Ureter (tissue), 1 donor: ENCODE results near the gene UGT1A1. TPM values are rescaled to one million over a fixed set of nuclear protein-coding genes. Genes with fewer than 3 reads are reported as not detected.
A peak's percentile ranks its signal among the peaks of the same experiment; 100 is the strongest.

Experiments used
- DNase-seq: peaks from one replicate; pipeline ENCODE4 v3.0.0-alpha.2; 2020; ENCODE audit warnings: low spot score
- total RNA-seq: library from RNA; stranded (reverse); gene quantifications from one replicate; pipeline ENCODE4 v1.2.4, GENCODE V29; 2023
- donor health status: DM: yes; HTN: yes; CAD: no.

The UGT1A1 gene
- total RNA-seq, 1 donor from 2014 or later = 21.8 TPM

- no peak for DNase-seq
Observed at GRCh38 chr2:233796254-233796653, 36.2 kb downstream of the UGT1A1 start.

GRCh38 chr2:233798335-233799086 lies 38.4 kb downstream of the UGT1A1 start:
- DNase-seq = peak; percentile 25

GRCh38 chr2:233799087-233799665 lies 39.1 kb downstream of the UGT1A1 start:
- DNase-seq = peak; percentile 37

GRCh38 chr2:233799716-233800115 lies 39.6 kb downstream of the UGT1A1 start:
- no peak for DNase-seq

GRCh38 chr2:233800208-233800607 lies 40.1 kb downstream of the UGT1A1 start:
- DNase-seq = peak; percentile 20

- DNase-seq = no peak
Observed at GRCh38 chr2:233801357-233802131, 41.5 kb downstream of the UGT1A1 start.

DNA sequence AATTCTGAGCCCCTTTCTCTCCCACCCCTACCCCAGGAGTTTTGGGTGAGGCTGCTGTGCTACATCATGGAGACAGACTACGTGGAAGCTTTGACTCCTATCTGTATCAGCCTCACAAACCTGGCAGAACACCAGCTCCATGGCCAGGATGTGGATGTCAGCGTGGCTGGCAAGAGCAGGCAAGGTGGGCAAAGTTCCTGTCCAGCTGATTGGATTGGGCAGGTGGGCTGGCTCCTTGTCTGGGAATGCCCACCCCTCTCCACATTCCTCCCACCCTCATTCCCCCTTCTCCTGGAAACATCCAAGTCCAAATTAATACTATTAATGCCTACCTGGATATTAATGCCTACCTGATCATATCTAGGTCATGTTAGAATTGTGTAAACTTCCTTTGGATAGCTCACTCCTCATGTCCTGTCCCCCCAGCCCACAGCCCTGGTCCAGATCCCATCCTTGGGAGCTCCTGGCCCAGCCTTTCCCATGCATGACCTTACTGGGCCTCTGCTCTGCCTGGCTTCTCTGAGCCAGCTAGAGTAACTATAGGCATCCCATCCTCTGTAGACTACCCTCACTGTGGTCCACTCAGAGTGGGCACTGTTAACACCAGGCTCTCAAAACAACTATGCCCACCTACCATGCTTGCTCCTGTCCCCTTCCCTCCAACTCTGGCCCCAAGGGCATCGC lies 42.2 kb downstream of the UGT1A1 start:
- DNase-seq = no peak

- no peak for DNase-seq
Observed at GRCh38 chr2:233803292-233803911, 43.3 kb downstream of the UGT1A1 start.

DNA sequence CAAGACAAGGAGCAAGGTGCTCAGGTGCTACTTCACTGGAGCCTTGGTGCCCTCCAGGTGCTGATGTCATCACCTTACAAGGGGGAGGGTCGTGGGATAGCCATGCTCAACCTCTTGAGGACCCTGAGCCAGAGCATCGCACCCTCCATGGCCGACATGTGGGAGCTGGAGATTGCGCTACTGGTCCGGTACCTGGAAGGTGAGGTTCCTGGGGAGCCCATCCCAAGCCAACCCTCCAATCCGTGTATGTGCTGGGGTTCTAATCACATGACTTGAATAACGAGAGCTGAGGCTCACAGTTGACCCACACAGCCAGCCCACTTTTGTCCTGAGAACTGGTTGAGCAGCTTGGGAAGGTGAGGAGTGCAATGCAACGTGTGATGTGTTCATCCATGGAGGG lies 43.9 kb downstream of the UGT1A1 start:
- peak; percentile 40 for DNase-seq

DNA sequence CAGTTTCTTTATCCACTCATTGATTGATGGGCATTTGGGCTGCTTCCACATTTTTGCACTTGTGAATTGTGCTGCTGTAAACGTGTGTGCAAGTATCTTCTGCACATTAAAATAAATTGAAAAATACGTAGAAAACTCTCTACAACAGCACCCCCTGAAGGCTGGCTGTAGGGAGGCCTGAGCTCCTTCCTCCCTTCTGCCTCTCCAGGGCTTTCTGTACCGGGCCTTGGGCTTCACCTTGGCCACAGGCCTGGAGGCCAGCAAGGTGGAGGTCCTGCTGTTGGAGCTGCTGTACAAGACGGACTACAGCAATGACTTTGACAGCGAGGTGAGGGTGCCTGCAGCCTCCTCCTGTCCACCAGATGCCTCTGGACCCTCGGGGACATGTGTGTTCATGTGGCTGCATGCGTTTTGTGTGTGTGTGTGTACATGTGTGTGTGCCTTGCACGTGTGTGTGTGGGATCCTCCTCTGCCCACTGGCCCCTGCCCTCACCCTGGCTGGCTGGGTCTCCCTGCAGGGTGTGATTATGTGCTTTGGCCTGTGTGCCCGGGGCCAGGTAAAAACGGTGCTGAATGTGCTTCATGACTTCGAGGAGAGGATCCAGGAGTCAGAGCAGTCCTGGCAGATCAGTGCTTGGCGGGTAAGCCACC lies 47.3 kb downstream of the UGT1A1 start:
- DNase-seq = no peak

DNA sequence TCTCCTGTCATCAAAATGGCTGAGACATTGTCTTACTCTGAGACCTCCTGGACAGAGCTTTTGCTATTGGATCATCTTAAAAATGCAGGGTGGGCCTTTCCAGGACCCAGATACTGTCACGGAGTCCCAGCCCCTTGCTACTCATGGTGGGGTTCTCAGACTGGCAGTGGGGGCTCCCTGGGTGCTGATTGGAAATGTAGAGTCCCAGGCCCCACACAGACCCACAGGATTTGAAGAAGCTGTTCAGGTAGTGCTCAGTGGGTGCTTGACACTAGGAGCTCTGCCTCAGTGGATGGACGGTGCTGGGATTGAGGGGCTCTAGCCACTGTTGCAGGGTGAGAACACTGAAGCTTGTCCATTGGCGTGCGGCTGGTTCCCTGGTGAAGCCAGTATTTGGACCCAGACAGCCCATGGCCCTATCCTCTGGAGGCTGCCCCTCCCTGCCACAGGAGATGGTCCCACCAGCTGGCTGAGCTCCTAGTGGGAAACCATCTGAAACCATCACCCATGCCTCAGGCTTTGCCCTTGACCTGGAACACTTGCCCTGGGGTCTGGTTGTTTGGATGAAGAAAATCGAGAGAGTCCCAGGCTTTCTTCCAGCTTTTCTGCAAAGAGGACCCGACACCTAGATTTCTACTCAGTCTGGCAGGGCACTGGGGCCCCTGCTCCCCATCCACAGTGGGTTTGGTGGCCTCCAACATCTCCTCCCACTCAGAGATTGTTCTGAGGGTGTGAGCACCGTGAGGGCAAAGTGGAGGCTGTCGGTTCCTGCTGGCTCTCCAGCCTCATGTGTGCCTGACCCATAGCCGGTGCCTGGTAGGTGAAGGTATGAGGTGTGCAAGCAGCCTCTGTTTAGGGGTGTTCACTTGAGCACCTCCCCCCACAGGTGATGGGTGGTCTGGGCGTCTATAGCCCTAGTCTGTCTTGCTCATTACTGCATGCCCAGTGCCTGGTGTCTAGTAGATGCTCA lies 48.2 kb downstream of the UGT1A1 start:
- peak; percentile 17 for DNase-seq

- DNase-seq = no peak
Observed at GRCh38 chr2:233810385-233810784, 50.3 kb downstream of the UGT1A1 start.

DNA sequence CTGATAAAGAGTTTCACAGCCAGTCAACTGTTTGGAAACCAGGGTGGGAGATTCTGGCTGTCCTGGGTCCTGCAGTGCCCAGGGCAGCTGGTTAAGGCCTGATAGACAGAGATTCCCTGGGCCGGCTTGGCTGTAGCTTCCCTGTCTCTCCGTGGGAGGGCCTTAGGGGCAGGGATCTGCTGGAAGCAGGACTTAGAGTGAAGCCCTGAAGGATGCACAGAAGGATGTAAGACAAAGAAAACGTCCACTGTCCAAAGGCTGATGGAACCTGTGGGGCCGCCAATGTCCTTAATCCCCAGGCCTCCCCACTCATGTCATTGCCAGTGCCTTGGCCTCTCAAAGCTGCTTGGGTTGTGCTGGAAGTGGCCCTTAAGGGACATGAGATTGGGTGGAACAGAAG lies 51.0 kb downstream of the UGT1A1 start:
- no peak for DNase-seq

DNA sequence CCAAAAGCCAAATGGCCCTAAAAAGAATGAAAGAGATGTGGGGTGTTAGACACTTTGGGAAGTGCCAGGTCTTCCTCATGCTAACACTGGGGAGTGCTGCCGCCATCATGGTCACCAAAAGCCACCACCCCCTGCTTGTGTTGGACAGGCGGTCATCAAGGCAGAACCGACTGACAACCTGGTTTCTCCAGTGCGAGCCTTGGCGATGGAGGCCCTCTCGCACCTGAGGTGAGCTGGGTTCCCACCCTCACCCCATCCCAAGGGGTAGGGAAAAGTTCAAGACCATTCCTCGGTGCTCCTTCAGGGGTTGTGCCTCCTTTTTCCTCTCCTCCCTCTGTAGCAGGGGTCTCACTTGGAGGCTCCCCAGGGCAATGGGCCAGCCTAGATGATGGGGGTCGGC lies 51.7 kb downstream of the UGT1A1 start:
- DNase-seq = no peak

- no peak for DNase-seq
Observed at GRCh38 chr2:233813236-233814055, 53.4 kb downstream of the UGT1A1 start.

DNA sequence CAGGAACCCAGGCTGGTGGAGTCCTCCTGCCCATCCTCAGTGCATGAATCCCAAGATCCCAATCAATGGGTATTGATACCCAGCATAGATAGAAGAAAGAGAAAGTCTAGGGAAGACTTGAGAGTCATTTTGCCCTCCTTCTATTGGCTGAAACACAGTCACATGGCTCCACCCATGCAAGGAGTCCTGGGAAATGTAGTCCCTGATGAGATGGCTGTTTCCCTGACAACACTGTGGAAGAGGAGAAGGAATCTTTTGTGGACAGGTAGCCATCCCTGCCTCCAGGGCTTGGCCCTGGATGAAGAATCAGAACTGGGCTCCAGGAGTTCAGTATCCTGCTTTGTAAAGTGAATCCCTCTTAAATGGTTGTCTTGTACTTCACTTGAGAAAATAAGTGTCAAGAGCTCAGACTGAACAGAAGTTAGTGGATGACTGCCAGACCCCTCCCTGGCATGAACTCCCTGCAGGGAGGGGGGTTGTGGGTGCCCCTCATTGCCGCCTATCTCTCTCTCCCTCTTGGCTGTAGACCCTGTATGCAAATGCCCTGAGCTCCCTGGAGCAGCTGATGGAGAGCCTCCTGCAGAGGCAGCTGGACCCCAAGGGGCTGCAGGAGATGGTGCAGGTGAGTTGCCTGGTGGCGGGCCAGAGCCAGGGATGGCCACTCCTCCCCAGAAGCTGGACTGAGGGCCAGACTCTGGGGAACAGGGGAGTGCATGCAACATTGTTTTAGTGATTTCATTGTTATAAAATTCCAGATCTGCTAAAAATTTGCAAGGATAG lies 54.2 kb downstream of the UGT1A1 start:
- DNase-seq = no peak

DNA sequence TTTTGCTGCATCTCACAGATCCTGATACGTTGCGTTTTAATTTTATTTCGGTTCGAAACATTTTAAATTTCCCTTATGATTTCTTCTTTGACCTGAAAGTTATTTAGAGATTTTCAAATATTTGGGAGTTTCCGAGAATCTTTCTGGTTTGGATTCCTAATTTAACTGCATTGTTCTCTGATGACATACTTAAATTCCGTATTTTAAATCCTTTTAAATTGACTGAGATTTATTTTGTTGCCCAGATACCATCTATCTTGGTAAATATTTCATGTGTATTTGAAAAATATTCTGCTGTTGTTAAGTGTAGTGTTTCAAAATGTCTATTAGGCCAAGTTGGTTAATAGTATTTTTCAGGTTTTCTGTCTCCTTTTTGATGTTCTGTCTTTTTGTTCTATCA lies 55.8 kb downstream of the UGT1A1 start:
- DNase-seq = no peak

GRCh38 chr2:233816334-233816733 lies 56.3 kb downstream of the UGT1A1 start:
- DNase-seq = no peak
